Kidney (tissue), 14 donors: ENCODE data around the gene TNRC18. TPM values are rescaled to one million over a fixed set of nuclear protein-coding genes. Genes with fewer than 3 reads are reported as not detected.
"Not testable (repeated sequence)": the region's sequence is repeated elsewhere in the genome, so short reads cannot be mapped to it uniquely, and the experiment has no call there.

Experiments
- DNase-seq, 5 donors: peaks; one replicate each; pipeline ENCODE4 v3.0.0-alpha.2; 2013 to 2020
- FAIRE-seq: peaks from 2 replicates; lab custom pipeline; 2012; peaks lifted over from hg19 to GRCh38; lab: Jason Lieb, UNC
- H3K27ac ChIP-seq, 2 donors: one replicate each; pipeline ENCODE4 v1.7.0; 2013; ENCODE audit warnings: low read depth in 2 of 2, low read length in 2 of 2, inconsistent platforms in 1 of 2
- H3K27me3 ChIP-seq: one replicate; pipeline ENCODE4 v1.7.1; 2013; ENCODE audit warnings: low read length, inconsistent platforms; ENCODE audit not compliant: control insufficient read depth, insufficient read depth
- H3K36me3 ChIP-seq, 3 donors: one replicate each; pipeline versions ENCODE4 v1.7.0 to v1.7.1; 2013; ENCODE audit warnings: low read length in 3 of 3, control low read depth in 1 of 3, inconsistent platforms in 1 of 3; ENCODE audit not compliant: insufficient read depth in 3 of 3, control insufficient read depth in 2 of 3
- H3K4me1 ChIP-seq, 3 donors: one replicate each; pipeline versions ENCODE4 v1.7.0 to v1.7.1; 2013; ENCODE audit warnings: low read length in 3 of 3, inconsistent platforms in 1 of 3, low read depth in 1 of 3; ENCODE audit not compliant: control insufficient read depth in 2 of 3, insufficient read depth in 2 of 3
- H3K4me3 ChIP-seq, 3 donors: one replicate each; pipeline versions ENCODE4 v1.7.0 to v1.8.1; 2013; ENCODE audit warnings: low read length in 3 of 3, control low read depth in 1 of 3, inconsistent platforms in 1 of 3
- H3K9ac ChIP-seq, 3 donors: one replicate each; pipeline versions ENCODE4 v1.7.0 to v1.7.1; 2013; ENCODE audit warnings: low read length in 3 of 3, control low read depth in 1 of 3, inconsistent platforms in 1 of 3
- H3K9me3 ChIP-seq, 3 donors: one replicate each; pipeline versions ENCODE4 v1.7.0 to v1.7.1; 2013; ENCODE audit warnings: low read length in 3 of 3, control low read depth in 1 of 3, inconsistent platforms in 1 of 3; ENCODE audit not compliant: control insufficient read depth in 2 of 3, insufficient read depth in 1 of 3
- CTCF ChIP-seq: IDR thresholded peaks from 3 replicates; pipeline ENCODE4 v1.5.1; 2012; ENCODE audit warnings: mild to moderate bottlenecking, moderate library complexity, borderline replicate concordance; ENCODE audit not compliant: insufficient read depth; ENCODE audit errors: extremely low read depth
- intact Hi-C: fragments of 100-400 bp; cut with DNase I; formaldehyde crosslinking; loops from one replicate; pipeline ENCODE4 v1.11.1; 2022
- polyA plus RNA-seq: library from polyadenylated mRNA; stranded (reverse); fragments of 350-450 nt; fragmentation: Illumina TruSeq; extraction: RNeasy Lipid Tissue Mini Kit (QIAGEN cat#74804); gene quantifications from one replicate; pipeline ENCODE4 v1.2.3, GENCODE V29; 2014; ENCODE audit warnings: low read depth, low replicate concordance; ENCODE audit not compliant: insufficient read depth
- total RNA-seq: library from RNA; stranded (reverse); fragmentation: NEBNext Ultra II Directional; extraction: Animal tissue kit (Norgen Biotek cat#: 25700); gene quantifications from one replicate; pipeline ENCODE4 v1.2.1, GENCODE V29; 2021
- donor health status: control.
- donor health status: control.
- donor health status: control.
- donor health status: control.
- donor health status: control.
- donor health status: DM: yes; HTN: yes; CAD: no.
- donor health status: Normal renal cell carcinoma (clear cell type).

Gene TNRC18
- total and polyA plus RNA-seq, 2 donors from 2014 or later: 12.5 to 125 TPM

DNA sequence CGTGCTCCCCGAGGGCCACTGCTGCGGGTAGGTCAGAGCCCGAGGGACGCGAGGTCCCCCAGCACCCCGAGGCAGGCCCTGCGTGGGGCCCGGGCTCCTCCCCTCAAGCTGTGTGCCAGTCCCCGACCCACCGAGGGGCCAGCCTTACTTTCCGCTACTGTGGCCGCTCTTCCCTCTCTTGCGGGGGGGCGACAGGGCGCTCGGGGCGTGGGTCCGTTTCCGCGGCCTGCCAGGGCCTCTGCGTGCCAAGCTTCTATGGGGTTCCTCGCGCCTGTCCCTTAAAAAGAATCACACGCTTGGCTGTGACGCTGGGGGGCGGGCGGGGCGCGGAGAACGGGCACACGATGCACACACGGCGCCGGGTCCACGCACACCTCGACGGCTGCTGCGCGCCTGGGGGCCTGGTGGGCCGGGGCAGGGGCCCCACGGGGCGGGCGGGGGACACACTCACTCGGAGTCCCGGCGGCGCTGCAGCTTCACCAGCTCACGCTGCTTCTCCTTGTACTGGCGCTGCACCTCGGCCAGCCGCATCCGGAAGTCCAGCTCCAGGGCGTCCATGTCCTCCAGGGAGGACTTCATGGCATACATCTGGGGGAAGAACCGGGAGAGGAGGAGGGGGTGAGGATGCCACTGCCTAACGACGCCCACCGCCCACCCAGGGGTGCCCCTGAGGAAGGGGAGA, 62.0 kb downstream of the TNRC18 start:
- DNase-seq (no peak), FAIRE-seq (no peak)
- no peak overlapping the region for H3K9ac ChIP-seq
- no peak overlapping the region for H3K4me3 ChIP-seq
- intact Hi-C loops: no loop called here
- H3K9me3 ChIP-seq: no peaks in the 10 kb centered on the region
- H3K27me3 ChIP-seq: no peaks in the 10 kb centered on the region
- H3K36me3 ChIP-seq: peaks cover 9 to 38% (median 28%) of the 10 kb centered on the region in 3 donors
- TF ChIP-seq CTCF: no peak
- H3K27ac ChIP-seq: no peak overlapping the region
- no peaks in the 10 kb centered on the region for H3K4me1 ChIP-seq

DNA sequence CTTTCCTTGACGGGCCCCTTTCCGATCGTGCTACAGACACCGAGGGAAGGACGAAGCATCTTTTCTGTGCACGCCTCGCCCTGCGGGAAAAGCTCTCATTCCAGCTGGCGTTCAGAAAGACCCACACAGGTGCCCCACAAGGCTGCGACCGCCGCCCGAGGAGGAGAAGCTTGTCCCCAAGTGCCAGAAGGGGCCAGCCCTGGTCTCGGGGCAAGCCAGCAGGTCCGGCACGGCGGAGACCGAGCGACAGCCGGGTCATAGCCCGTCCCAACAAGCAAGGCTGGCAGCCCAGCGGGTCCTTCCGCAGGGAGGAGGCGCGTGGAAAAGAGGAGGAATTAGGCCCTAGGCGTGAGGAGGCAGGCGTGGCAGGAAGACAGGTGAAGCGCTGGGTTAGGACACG, 62.7 kb downstream of the TNRC18 start:
- intact Hi-C loops: no loop called here
- FAIRE-seq (no peak), DNase-seq (no peak)
- Histone ChIP-seq H3K36me3 (peaks cover 9 to 44% (median 28%) of the 10 kb centered on the region in 3 donors), H3K9me3 (no peaks in the 10 kb centered on the region), H3K4me1 (no peaks in the 10 kb centered on the region), H3K9ac (no peak overlapping the region), H3K27me3 (no peaks in the 10 kb centered on the region), H3K27ac (no peak overlapping the region), H3K4me3 (no peak overlapping the region)
- TF ChIP-seq CTCF: no peak

DNA sequence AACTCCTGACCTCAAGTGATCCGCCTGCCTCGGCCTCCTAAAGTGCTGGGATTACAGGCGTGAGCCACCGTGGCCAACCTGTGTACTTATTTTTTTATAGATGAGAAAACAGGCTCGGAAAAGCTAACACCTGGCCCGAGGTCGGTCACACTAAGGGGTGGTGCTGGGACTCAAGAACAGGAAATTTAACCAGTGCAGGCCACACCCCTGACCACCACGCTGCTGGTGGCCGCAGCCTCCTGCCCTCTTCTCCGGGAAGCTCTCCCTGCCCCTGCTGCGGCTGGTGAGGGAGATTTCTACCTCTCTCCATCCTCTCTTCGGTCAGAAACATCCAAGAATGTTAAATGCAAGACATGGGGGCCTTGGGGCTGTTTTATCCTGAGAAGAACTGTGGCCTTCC, 63.2 kb downstream of the TNRC18 start:
- FAIRE-seq (no peak), DNase-seq (no peak)
- Histone ChIP-seq H3K9me3 (no peaks in the 10 kb centered on the region), H3K36me3 (peaks cover 9 to 45% (median 28%) of the 10 kb centered on the region in 3 donors), H3K27me3 (no peaks in the 10 kb centered on the region), H3K9ac (no peak overlapping the region), H3K4me1 (no peaks in the 10 kb centered on the region), H3K27ac (no peak overlapping the region), H3K4me3 (no peak overlapping the region)
- no peak for TF ChIP-seq CTCF
- intact Hi-C loops: no loop called here

- FAIRE-seq, H3K9ac ChIP-seq, H3K9me3 ChIP-seq, H3K27me3 ChIP-seq, intact Hi-C loops, DNase-seq, H3K27ac ChIP-seq, H3K4me1 ChIP-seq, H3K4me3 ChIP-seq: not testable (repeated sequence)
- peaks cover 9 to 49% (median 28%) of the 10 kb centered on the region in 3 donors for H3K36me3 ChIP-seq
Measured at GRCh38 chr7:5360021-5360420, 63.6 kb downstream of the TNRC18 start.
